A549 treated with ZK216348 at 1 μM for 4 hours (cell line): ENCODE results near the gene ARHGAP24. TPM values are rescaled to one million over a fixed set of nuclear protein-coding genes. Genes with fewer than 3 reads are reported as not detected.

ENCODE experiments used
- total RNA-seq: library from RNA; stranded (reverse); fragments of 200-300 nt; extraction: Qiagen RNA extraction; gene quantifications from 5 replicates; pipeline ENCODE4 v1.2.3, GENCODE V29; 2022; ENCODE audit warnings: low read depth

ARHGAP24 gene
- 2.9 to 4.5 TPM (median 3.9 TPM) in 5 replicates for total RNA-seq

GRCh38 chr4:85474818-85475630, at the start of gene ARHGAP24:
Gene ARHGAP24, plus strand, starts transcription at chr4:85475150.

